Islet precursor cell (in vitro differentiated cells): ENCODE results near the gene TRANK1.
A peak's percentile ranks its signal among the peaks of the same experiment; 100 is the strongest.
"Not testable (repeated sequence)": the region's sequence is repeated elsewhere in the genome, so short reads cannot be mapped to it uniquely, and the experiment has no call there.

ENCODE experiments used
- DNase-seq: peaks from one replicate; pipeline ENCODE4 v3.0.0-alpha.2; 2018

Gene TRANK1

GRCh38 chr3:36890261-36890660, 54.6 kb downstream of the TRANK1 start:
- peak; percentile 81 for DNase-seq

DNA sequence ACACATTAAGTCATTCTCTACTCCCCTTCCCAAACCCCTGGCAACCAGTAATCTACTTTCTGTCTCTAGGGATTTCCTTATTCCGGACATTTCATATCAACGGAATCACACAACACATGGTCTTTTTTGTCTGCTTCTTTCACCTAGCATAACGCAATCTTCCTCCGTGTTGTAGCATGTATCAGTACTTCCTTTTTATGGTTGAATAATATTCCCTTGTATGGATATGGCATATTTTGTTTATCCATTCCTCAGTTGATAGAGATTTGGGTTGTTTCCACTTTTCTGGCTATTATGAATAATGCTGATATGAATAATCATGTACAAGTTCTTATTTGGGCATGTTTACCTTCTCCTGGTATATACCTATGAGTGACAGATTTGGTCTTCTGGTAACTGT, 63.1 kb downstream of the TRANK1 start:
- no peak for DNase-seq

- not testable (repeated sequence) for DNase-seq
Measured at GRCh38 chr3:36879842-36880241, 65.0 kb downstream of the TRANK1 start.

- no peak for DNase-seq
Measured at GRCh38 chr3:36877930-36878685, 66.7 kb downstream of the TRANK1 start.

GRCh38 chr3:36876181-36876936, 68.5 kb downstream of the TRANK1 start:
- no peak for DNase-seq

GRCh38 chr3:36875397-36875796, 69.5 kb downstream of the TRANK1 start:
- DNase-seq = no peak

GRCh38 chr3:36874424-36874823, 70.4 kb downstream of the TRANK1 start:
- no peak for DNase-seq

- no peak for DNase-seq
Measured at GRCh38 chr3:36871379-36872126, 73.3 kb downstream of the TRANK1 start.

GRCh38 chr3:36868614-36869436, 76.0 kb downstream of the TRANK1 start:
- DNase-seq = peak; percentile 74

DNA sequence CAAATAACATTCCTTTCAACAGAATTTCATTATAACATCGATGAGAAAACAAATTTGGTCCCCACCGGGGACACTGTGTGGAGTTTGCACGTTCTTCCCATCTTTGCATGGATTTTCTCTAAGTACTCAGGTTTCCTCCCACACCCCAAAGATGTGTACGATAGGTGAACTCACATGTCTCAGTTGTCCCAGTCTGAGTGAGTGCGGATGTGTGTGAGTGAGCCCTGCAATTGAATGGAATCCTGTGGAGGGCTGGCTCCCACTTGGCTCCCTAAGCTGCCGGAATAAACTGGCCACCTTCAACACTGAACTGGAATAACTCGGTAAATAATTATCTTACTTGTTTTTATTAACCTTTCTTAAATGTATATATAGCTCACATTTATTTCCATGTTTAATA, 77.0 kb downstream of the TRANK1 start:
- no peak for DNase-seq

- no peak for DNase-seq
Measured at GRCh38 chr3:36866368-36866767, 78.5 kb downstream of the TRANK1 start.

DNA sequence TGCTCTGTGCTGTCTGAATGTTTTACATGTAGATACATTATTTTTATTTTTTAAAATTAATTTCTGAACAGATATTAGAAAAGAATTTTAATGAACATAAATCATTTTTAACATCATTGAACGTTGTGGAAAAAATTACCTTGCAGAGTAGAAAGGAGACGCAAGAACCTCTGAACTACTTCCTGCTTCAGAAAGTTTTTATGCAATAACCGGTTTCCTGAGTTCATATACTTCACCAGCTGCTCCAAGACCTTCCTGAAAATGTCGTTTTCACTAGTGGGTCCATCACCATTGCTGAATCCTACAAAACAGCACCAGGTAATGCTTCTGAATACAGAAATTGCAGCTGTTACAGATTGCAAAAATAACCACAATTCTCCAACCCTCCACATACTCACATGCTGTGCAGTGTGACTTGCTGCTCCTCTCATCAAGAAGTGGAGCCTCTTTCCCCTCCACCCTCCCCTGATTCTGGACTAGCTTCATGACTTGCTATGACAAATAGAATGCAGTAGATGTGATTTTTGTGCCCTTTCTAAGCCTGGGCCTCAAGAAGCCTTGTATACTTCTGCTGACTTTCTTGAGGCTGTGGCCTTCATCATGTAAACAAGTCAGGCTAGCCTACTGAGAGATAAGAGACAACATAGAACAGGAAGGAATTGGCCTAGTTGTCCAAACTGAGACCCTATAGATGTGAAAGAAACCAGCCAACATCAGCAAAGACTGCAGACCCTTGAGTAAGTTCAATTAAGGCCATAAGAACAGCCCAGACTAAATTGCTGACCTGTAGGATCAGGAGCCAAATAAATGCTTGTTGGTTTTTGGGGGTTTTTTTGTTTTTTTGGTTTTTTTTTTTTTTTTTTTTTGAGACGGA, 80.4 kb downstream of the TRANK1 start:
- no peak for DNase-seq

DNA sequence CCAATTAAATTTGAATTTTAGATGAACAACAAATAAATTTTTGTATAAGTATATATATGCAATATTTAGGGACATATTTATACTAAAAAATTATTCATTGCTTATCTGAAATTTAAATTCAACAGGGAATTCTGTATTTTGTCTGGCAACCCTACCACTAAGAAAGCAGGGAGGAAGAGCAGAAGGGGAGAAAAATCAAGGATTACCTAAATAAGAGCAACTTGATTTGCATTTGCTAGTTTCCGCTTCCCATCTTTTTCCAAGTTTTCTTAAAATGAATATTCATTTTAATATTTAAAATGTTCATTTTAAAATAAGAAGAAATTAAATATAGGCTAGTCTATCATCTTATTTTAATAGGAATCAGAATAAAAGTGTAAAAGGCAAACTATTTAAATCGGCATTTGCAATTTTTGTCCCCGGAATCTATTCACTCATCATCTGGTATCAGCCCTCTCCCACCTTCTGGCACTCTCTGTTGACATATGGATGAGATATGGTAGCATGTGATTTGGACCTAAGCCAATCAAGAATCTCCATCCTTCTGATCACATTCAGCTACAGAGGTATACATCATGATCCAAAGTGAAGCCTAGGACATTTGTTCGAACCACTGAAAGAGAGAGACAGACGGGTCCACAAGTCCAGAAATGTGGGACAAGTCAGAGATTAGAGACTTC, 82.6 kb downstream of the TRANK1 start:
- no peak for DNase-seq

- no peak for DNase-seq
Measured at GRCh38 chr3:36859494-36859893, 85.4 kb downstream of the TRANK1 start.

DNA sequence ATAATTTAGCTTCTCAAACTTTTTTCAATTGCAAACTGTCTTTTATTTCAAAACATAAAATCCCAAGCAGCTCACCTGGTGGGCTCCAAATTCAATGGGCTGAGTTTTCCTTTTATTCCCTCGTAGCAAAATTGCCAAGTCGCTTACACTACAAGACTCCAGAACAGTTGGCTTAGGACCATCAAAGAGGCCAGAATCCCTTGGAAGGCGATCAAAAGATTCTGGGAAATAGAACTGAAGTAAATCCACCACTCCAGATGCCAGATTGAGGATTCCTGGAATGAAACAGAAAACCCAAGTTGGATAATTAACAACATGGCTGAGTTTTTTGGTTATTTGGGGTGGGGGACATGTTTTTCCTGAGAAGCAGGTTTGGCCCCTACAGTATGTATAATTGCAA, 92.8 kb downstream of the TRANK1 start:
- DNase-seq = no peak

- no peak for DNase-seq
Measured at GRCh38 chr3:36850743-36851142, 94.1 kb downstream of the TRANK1 start.

GRCh38 chr3:36846406-36846805, 98.4 kb downstream of the TRANK1 start:
- DNase-seq = no peak

DNA sequence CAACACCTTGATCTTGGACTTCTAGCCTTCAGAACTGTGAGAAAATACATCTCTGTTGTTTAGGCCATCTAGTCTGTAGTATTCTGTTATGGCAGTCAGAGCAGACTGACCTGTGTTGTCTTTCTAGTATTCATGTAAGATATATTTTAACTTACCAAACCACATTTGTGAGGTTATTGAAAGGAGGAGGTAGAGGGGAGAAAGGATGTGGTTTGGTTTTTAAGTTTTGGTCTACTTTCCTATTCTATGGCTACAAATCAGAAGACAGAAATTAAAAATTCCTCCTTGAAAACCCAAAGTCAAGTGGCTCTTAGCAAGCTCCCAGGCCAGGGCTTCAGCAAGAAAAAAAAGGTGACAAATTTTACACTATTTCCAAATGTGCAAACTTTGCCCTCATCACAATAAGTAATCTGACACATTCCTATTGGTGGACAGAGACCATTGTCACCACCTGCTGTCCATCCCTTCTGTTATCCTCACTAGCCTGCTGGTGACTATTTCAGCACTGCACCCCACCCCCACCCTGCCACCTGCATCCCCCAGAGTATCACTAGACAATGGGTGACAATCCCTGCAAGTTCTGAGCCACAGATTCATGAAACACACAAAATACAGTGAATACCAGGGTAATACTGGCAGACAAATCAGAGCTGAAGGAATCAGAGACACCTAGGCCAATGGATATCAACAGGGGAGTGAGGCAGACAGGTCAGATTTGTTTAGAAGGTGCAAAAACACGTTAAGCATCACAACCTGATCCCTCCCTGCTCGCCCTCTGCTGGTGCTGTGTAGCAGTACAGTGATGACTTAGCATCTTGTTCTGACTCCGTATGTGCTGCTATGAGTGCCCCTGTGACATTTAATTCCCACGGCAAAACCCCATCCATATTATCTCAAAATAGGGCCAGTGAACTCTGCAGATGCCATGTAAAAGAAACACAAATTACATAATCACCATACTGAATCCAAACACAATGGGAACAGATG, 101.5 kb downstream of the TRANK1 start:
- no peak for DNase-seq

GRCh38 chr3:36842275-36842674, 102.6 kb downstream of the TRANK1 start:
- no peak for DNase-seq

DNA sequence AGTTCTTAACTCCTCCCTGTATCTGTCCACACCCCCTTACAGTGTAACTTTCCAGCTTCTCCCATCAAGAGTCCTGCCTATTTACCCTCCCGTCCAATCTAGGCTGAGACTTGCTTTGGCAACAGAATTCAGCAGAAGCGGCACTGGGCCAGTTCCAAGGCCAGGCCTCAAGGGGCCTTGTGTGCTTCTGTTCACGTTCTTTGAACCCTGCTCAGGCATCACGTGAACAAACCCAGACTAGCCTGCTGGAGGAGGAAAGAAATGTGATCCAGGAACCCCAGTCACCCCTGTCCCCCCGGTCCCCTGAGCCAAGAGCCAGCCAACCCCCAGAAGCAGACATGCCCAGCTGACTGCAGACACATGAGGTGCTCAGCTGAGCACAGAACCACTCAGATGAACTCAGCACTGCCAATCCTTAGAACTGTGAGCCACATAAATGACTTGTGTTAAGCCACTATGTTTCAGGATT, 104.4 kb downstream of the TRANK1 start:
- no peak for DNase-seq
